A549 (cell line): ENCODE measurements around the gene JAKMIP2. TPM values are rescaled to one million over a fixed set of nuclear protein-coding genes. Genes with fewer than 3 reads are reported as not detected.

ENCODE experiments used
- ATAC-seq, 2 experiments: fragments of 200-7000 bp in 1 of 2; fragments of >200 bp in 1 of 2; cut with Nextera tagmentation in 1 of 2; cut with Tn5 transposase in 1 of 2; 3 replicates each; pipeline versions ENCODE4 v1.8.0 to v1.9.1; 2018 to 2020; ENCODE audit warnings: mild to moderate bottlenecking in 1 of 2, moderate library complexity in 1 of 2
- CTCF ChIA-PET: fragments of 300-600 bp; sonication (Branson Sonifier 250); formaldehyde crosslinking; extraction: SDS; loops from one replicate; lab custom pipeline; 2021; ENCODE audit warnings: antibody characterized with exemption, inconsistent platforms; lab: Yijun Ruan, JAX
- POLR2A ChIA-PET: fragments of 350-600 bp; formaldehyde crosslinking; extraction: SDS; loops from one replicate; lab custom pipeline; 2021; ENCODE audit warnings: antibody characterized with exemption, inconsistent platforms; lab: Yijun Ruan, JAX
- DNase-seq, 2 experiments: peaks; one replicate each; pipeline versions ENCODE4 v3.0.0 to v3.0.0-alpha.2; 2011 to 2016; ENCODE audit warnings: low read depth in 1 of 2, low spot score in 1 of 2
- FAIRE-seq: peaks from 2 replicates; lab custom pipeline; 2011; peaks lifted over from hg19 to GRCh38; lab: Jason Lieb, UNC
- H3K27ac ChIP-seq, 2 experiments: fragments of >200 bp; sonication (Bioruptor Twin); formaldehyde crosslinking; 3 replicates each; pipeline ENCODE4 v1.5.1; 2016 to 2017
- H3K4me1 ChIP-seq: fragments of >200 bp; sonication (Bioruptor Twin); formaldehyde crosslinking; 3 replicates; pipeline ENCODE4 v1.6.1; 2016
- H3K4me2 ChIP-seq: fragments of >200 bp; sonication (Bioruptor Twin); formaldehyde crosslinking; 3 replicates; pipeline ENCODE4 v1.6.1; 2016
- H3K4me3 ChIP-seq: fragments of >200 bp; sonication (Bioruptor Twin); formaldehyde crosslinking; 3 replicates; pipeline ENCODE4 v1.5.1; 2016
- H3K9me3 ChIP-seq: fragments of >200 bp; sonication (Bioruptor Twin); formaldehyde crosslinking; 3 replicates; pipeline ENCODE4 v1.6.1; 2016
- ATOH8 ChIP-seq: fragments of 250-450 bp; sonication (Bioruptor Pico); IDR thresholded peaks from 2 replicates; pipeline ENCODE4 v1.5.0; 2020; ENCODE audit warnings: low read depth, mild to moderate bottlenecking, moderate library complexity
- CBX2 ChIP-seq: fragments of 200-600 bp; sonication (generic); IDR thresholded peaks from 2 replicates; pipeline ENCODE4 v1.6.1; 2016; ENCODE audit warnings: low read depth, mild to moderate bottlenecking, borderline replicate concordance
- CBX8 ChIP-seq: fragments of 200-600 bp; sonication (generic); IDR thresholded peaks from 2 replicates; pipeline ENCODE4 v1.6.1; 2016
- E2F6 ChIP-seq: IDR thresholded peaks from 2 replicates; pipeline ENCODE4 v1.6.1; 2012; ENCODE audit warnings: low read depth, borderline replicate concordance
- ESRRA ChIP-seq: fragments of 150-350 bp; IDR thresholded peaks from 2 replicates; pipeline ENCODE4 v1.6.1; 2014; ENCODE audit warnings: mild to moderate bottlenecking, low read length, borderline replicate concordance
- FOSL2 ChIP-seq, 2 experiments: fragments of 450-650 bp in 1 of 2; fragments of >200 bp in 1 of 2; sonication (Bioruptor Twin) in 1 of 2; formaldehyde crosslinking; IDR thresholded peaks; 2 replicates each; pipeline versions ENCODE4 v1.5.0 to v1.6.1; 2016 to 2020; ENCODE audit warnings: mild to moderate bottlenecking in 1 of 2, moderate library complexity in 1 of 2
- FOXS1 ChIP-seq: fragments of 250-450 bp; sonication (Bioruptor Pico); IDR thresholded peaks from 2 replicates; pipeline ENCODE4 v1.5.0; 2020; ENCODE audit warnings: mild to moderate bottlenecking, moderate library complexity
- HDAC2 ChIP-seq: fragments of 200-600 bp; sonication (generic); IDR thresholded peaks from 2 replicates; pipeline ENCODE4 v1.6.1; 2016
- HOXB13 ChIP-seq: fragments of 250-450 bp; sonication (Bioruptor Pico); IDR thresholded peaks from 2 replicates; pipeline ENCODE4 v1.5.0; 2020; ENCODE audit warnings: low read depth, mild to moderate bottlenecking, moderate library complexity
- HOXB5 ChIP-seq: fragments of 250-450 bp; sonication (Bioruptor Pico); IDR thresholded peaks from 2 replicates; pipeline ENCODE4 v1.5.0; 2020; ENCODE audit warnings: mild to moderate bottlenecking, moderate library complexity
- JUN ChIP-seq, 2 experiments: fragments of >200 bp; sonication (Bioruptor Twin); formaldehyde crosslinking; IDR thresholded peaks; 2 replicates in 1 of 2; 3 replicates in 1 of 2; pipeline ENCODE4 v1.6.1; 2016 to 2017
- KDM1A ChIP-seq: fragments of 200-600 bp; sonication (generic); IDR thresholded peaks from 2 replicates; pipeline ENCODE4 v1.6.1; 2016; ENCODE audit warnings: low read depth, mild to moderate bottlenecking
- NPAS2 ChIP-seq: fragments of 250-450 bp; sonication (Bioruptor Pico); IDR thresholded peaks from 2 replicates; pipeline ENCODE4 v1.8.0; 2022; ENCODE audit warnings: mild to moderate bottlenecking, moderate library complexity, borderline replicate concordance
- NR3C1 ChIP-seq: fragments of >200 bp; sonication (Bioruptor Twin); formaldehyde crosslinking; IDR thresholded peaks from 3 replicates; pipeline ENCODE4 v1.6.1; 2017
- PHF8 ChIP-seq: fragments of 200-600 bp; sonication (generic); IDR thresholded peaks from 2 replicates; pipeline ENCODE4 v1.6.1; 2016; ENCODE audit warnings: low read depth, mild to moderate bottlenecking, antibody characterized with exemption, moderate library complexity, borderline replicate concordance
- RAD21 ChIP-seq, 2 experiments: fragments of >200 bp in 1 of 2; sonication (Bioruptor Twin) in 1 of 2; formaldehyde crosslinking in 1 of 2; IDR thresholded peaks in 1 of 2; conservative IDR thresholded peaks in 1 of 2; 2 replicates in 1 of 2; 3 replicates in 1 of 2; pipeline ENCODE4 v1.6.1; 2012 to 2018; ENCODE audit warnings: inconsistent platforms in 1 of 2
- RCOR1 ChIP-seq: fragments of 150-350 bp; IDR thresholded peaks from 2 replicates; pipeline ENCODE4 v1.6.1; 2014; ENCODE audit warnings: antibody characterized with exemption, low read length, low read depth
- SMC3 ChIP-seq: fragments of >200 bp; sonication (Bioruptor Twin); formaldehyde crosslinking; IDR thresholded peaks from 3 replicates; pipeline ENCODE4 v1.6.1; 2018; ENCODE audit warnings: inconsistent platforms
- SREBF2 ChIP-seq: fragments of 450-650 bp; IDR thresholded peaks from 2 replicates; pipeline ENCODE4 v1.6.1; 2014; ENCODE audit warnings: mild to moderate bottlenecking, moderate library complexity
- WGBS: methylation state at CpG from one replicate; pipeline ENCODE4 v1.1.6; 2017; ENCODE audit errors: missing lambda C conversion rate; 5-methylcytosine and 5-hydroxymethylcytosine counted together
- polyA plus RNA-seq, 4 experiments: library from polyadenylated mRNA; depleted of rRNA in 3 of 4; stranded (reverse); fragments of >200 nt; fragmentation: RNase III in 1 of 4; extraction: RNeasy Plus Mini Kit Qiagen cat#74134 plus additional on column Dnase treatment in 1 of 4; gene quantifications; 2 replicates in 3 of 4; 3 replicates in 1 of 4; pipeline ENCODE4 v1.2.3, GENCODE V29; 2011 to 2017
- TF ChIP-seq, protein P1 (sequence below): IDR thresholded peaks from 2 replicates; pipeline ENCODE4 v1.6.1; 2012
- TF ChIP-seq, protein P2 (sequence below): fragments of 250-450 bp; sonication (Bioruptor Pico); IDR thresholded peaks from 2 replicates; pipeline ENCODE4 v1.5.0; 2021; ENCODE audit warnings: mild to moderate bottlenecking, moderate library complexity, borderline replicate concordance

The JAKMIP2 gene
- polyA plus RNA-seq, 2 of the 4 experiments (the other 2 are of a cell fraction) = 0.01 TPM; not detected in 1

DNA sequence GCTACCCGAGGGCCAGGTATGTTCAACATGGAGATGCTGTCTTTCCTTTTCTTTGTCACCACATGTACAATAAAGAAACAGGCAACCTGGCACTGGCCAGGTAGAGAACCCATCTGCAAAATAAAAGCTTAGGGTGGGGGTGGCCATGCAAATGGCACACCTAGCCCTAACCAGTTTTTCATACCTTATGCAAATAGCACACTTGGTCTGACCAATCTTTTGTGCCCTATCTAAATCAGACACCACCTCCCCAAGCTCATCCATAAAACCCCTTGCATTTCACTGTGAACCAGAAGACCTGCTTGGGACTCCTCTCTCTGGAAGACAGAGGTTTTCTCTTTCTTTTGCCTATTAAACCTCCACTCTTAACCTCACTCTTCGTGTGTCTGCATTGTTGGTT, 33.9 kb downstream of the JAKMIP2 start:
- POLR2A ChIA-PET = no interaction called here
- Histone ChIP-seq H3K9me3 (no peaks in the 10 kb centered on the region), H3K4me1 (no peaks in the 10 kb centered on the region), H3K4me3 (no peak overlapping the region), H3K27ac (no peak overlapping the region), H3K4me2 (no peak overlapping the region)
- DNase-seq = no peak
- FAIRE-seq = no peak
- no peak for ATAC-seq
- WGBS = 5% methylated on average over 2 of the region's 2 CpGs
- no peak for TF ChIP-seq HOXB5 (CRISPR knock-in tag)
- CTCF ChIA-PET = interaction anchor here (1.8 kb wide), 1 partner anchor 74 kb away, joined by 5 read pairs; no protein-coding TSS in a partner anchor

- no peaks in the 10 kb centered on the region for H3K9me3 ChIP-seq
- ChIA-PET POLR2A (no interaction called here), CTCF (no interaction called here)
- no peak for ATAC-seq
- FAIRE-seq = no peak
- H3K4me1 ChIP-seq = no peaks in the 10 kb centered on the region
- H3K4me3 ChIP-seq = no peak overlapping the region
- no peak overlapping the region for H3K27ac ChIP-seq
- 0% methylated on average over 3 of the region's 3 CpGs for WGBS
- no peak for DNase-seq
- no peak for TF ChIP-seq ATOH8 (CRISPR knock-in tag)
- no peak for TF ChIP-seq RAD21 (conservative IDR thresholded peaks at IDR 0.05 in 1 of 2, IDR thresholded peaks at IDR 0.05 in 1 of 2)
- TF ChIP-seq FOXS1 (CRISPR knock-in tag) = no peak
- TF ChIP-seq NR3C1 = no peak
- no peak for TF ChIP-seq CBX2
- no peak for TF ChIP-seq CBX8
- TF ChIP-seq PHF8 = no peak
- TF ChIP-seq FOSL2 (IDR thresholded peaks at IDR 0.05) = no peak
- no peak for TF ChIP-seq FOSL2 (CRISPR knock-in tag; IDR thresholded peaks at IDR 0.05)
- H3K4me2 ChIP-seq = no peak overlapping the region
Observed at GRCh38 chr5:147746986-147747385, 35.5 kb downstream of the JAKMIP2 start.

GRCh38 chr5:147743678-147744374, 38.7 kb downstream of the JAKMIP2 start:
- ATAC-seq (no peak), DNase-seq (no peak), FAIRE-seq (no peak)
- H3K4me1 ChIP-seq = no peaks in the 10 kb centered on the region
- H3K4me3 ChIP-seq = no peak overlapping the region
- WGBS = 0% methylated on average over 1 of the region's 1 CpG
- CTCF ChIA-PET = no interaction called here
- no peak overlapping the region for H3K4me2 ChIP-seq
- no peak overlapping the region for H3K27ac ChIP-seq
- TF ChIP-seq CBX8 = no peak
- no peak for TF ChIP-seq E2F6
- no peak for TF ChIP-seq HDAC2
- no peak for TF ChIP-seq RCOR1
- no peak for TF ChIP-seq SREBF2
- no peak for TF ChIP-seq KDM1A
- no peaks in the 10 kb centered on the region for H3K9me3 ChIP-seq
- POLR2A ChIA-PET = no interaction called here

GRCh38 chr5:147743012-147743411, 39.5 kb downstream of the JAKMIP2 start:
- H3K4me2 ChIP-seq = no peak overlapping the region
- ATAC-seq = no peak
- H3K4me3 ChIP-seq = no peak overlapping the region
- DNase-seq = no peak
- FAIRE-seq = no peak
- TF ChIP-seq SMC3 (no peak), RAD21 (conservative IDR thresholded peaks at IDR 0.05 in 1 of 2, IDR thresholded peaks at IDR 0.05 in 1 of 2) (no peak), HOXB13 (no peak), ESRRA (no peak), JUN (IDR thresholded peaks at IDR 0.05) (no peak), PHF8 (no peak), NPAS2 (CRISPR knock-in tag) (no peak)
- TF ChIP-seq, protein P1, sequence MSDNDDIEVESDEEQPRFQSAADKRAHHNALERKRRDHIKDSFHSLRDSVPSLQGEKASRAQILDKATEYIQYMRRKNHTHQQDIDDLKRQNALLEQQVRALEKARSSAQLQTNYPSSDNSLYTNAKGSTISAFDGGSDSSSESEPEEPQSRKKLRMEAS = no peak
- TF ChIP-seq, protein P2, sequence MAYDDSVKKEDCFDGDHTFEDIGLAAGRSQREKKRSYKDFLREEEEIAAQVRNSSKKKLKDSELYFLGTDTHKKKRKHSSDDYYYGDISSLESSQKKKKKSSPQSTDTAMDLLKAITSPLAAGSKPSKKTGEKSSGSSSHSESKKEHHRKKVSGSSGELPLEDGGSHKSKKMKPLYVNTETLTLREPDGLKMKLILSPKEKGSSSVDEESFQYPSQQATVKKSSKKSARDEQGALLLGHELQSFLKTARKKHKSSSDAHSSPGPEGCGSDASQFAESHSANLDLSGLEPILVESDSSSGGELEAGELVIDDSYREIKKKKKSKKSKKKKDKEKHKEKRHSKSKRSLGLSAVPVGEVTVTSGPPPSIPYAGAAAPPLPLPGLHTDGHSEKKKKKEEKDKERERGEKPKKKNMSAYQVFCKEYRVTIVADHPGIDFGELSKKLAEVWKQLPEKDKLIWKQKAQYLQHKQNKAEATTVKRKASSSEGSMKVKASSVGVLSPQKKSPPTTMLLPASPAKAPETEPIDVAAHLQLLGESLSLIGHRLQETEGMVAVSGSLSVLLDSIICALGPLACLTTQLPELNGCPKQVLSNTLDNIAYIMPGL (CRISPR knock-in tag) = no peak
- TF ChIP-seq, all 56 proteins: peak for 0
- no peaks in the 10 kb centered on the region for H3K9me3 ChIP-seq
- H3K27ac ChIP-seq = no peak overlapping the region
- ChIA-PET POLR2A (no interaction called here), CTCF (no interaction called here)
- no peaks in the 10 kb centered on the region for H3K4me1 ChIP-seq
- 0% methylated on average over 2 of the region's 2 CpGs for WGBS
